ENCODE measurements around the gene TSBP1.

- TF ChIP-seq ZNF740 (CRISPR knock-in tag; IDR thresholded peaks at IDR 0.05) (no peak), ZNF740 (tag; IDR thresholded peaks at IDR 0.05) (no peak), GMEB1 (CRISPR knock-in tag; IDR thresholded peaks at IDR 0.05) (no peak), CHD2 (IDR thresholded peaks at IDR 0.05; ENCODE audit: low read depth, low read length) (no peak), MEF2A (IDR thresholded peaks at IDR 0.05; ENCODE audit: control insufficient read depth, low read depth, low read length) (no peak)
These were observed 29.7 kb upstream of the TSBP1 start for GRCh38 chr6:32401284-32401963.

Data from K562 (cell line).